ENCODE measurements around the gene NR2C2AP. TPM values are rescaled to one million over a fixed set of nuclear protein-coding genes. Genes with fewer than 3 reads are reported as not detected.

NR2C2AP gene
- total RNA-seq, 4 donors from 2014 or later = 5.0 to 11.6 (median 8.7) TPM

DNA sequence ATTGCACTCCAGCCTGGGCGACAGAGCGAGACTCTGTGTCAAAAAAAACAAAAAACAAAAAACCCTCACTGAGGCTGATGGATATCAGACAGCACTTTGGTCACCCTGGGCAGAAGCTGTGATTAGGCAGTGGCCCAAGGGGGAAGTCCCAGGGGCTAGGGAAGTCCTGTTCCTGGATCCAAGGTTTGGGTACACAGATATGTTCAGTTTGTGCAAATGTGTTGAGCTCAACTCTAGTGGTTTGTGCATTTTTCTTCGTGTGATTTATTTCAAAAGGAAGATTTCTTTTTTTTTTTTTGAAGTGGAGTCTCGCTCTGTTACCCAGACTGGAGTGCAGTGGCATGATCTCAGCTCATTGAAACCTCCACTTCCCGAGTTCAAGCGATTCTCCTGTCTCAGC is 45.4 kb downstream of the NR2C2AP start:
- no peaks in the 10 kb centered on the region for H3K27me3 ChIP-seq
- no peaks in the 10 kb centered on the region for H3K9me3 ChIP-seq
- H3K4me3 ChIP-seq = no peak overlapping the region
- DNase-seq = no peak
- no peak overlapping the region for H3K27ac ChIP-seq
- TF ChIP-seq POLR2A (IDR thresholded peaks at IDR 0.05) = no peak
- TF ChIP-seq, protein P1, sequence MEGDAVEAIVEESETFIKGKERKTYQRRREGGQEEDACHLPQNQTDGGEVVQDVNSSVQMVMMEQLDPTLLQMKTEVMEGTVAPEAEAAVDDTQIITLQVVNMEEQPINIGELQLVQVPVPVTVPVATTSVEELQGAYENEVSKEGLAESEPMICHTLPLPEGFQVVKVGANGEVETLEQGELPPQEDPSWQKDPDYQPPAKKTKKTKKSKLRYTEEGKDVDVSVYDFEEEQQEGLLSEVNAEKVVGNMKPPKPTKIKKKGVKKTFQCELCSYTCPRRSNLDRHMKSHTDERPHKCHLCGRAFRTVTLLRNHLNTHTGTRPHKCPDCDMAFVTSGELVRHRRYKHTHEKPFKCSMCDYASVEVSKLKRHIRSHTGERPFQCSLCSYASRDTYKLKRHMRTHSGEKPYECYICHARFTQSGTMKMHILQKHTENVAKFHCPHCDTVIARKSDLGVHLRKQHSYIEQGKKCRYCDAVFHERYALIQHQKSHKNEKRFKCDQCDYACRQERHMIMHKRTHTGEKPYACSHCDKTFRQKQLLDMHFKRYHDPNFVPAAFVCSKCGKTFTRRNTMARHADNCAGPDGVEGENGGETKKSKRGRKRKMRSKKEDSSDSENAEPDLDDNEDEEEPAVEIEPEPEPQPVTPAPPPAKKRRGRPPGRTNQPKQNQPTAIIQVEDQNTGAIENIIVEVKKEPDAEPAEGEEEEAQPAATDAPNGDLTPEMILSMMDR (IDR thresholded peaks at IDR 0.05) = no peak
- no peaks in the 10 kb centered on the region for H3K4me1 ChIP-seq
- H3K36me3 ChIP-seq = no peaks in the 10 kb centered on the region

DNA sequence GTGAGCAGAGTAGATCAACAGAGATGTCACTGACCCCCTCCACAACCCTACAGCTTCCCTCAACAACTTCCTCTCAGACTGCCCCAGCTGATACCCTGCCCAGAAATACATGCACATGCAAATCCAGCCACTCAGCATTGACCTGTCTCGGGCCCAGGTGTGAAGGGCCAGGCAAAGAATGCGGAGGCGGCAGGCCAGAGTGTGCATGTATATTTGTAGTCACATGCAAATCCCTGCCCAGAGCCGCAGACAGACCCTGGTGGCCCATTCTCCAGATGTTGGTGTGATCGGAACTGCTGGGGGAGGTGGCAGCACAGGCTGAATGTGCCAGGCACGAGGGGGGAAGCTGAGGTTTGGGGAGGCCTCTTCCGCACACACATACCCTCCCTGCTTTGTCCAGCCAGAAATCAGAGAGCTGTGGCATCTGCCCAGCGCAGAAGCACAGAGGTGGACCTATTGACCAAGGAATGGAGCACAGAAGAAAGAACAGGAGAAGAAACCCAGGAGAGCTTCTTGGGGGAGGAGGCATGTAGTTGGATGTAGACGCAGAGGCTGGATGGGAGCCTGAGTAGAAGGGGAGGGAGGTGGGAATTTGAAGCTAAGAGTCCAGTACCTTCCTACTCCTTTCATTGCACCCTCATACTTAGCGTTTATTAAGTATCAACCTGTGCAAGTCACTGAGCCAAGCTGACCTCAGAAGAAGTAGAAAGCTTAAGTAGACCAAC is 47.6 kb downstream of the NR2C2AP start:
- H3K36me3 ChIP-seq = no peaks in the 10 kb centered on the region
- TF ChIP-seq, protein P1 (IDR thresholded peaks at IDR 0.05) = no peak
- TF ChIP-seq POLR2A (IDR thresholded peaks at IDR 0.05) = no peak
- DNase-seq = peak in 2 of 3 donors; percentile 85
- no peak overlapping the region for H3K27ac ChIP-seq
- H3K27me3 ChIP-seq = no peaks in the 10 kb centered on the region
- peaks cover 0 to 8% (median 0%) of the 10 kb centered on the region in 4 donors for H3K4me1 ChIP-seq
- no peak overlapping the region for H3K4me3 ChIP-seq
- H3K9me3 ChIP-seq = no peaks in the 10 kb centered on the region

DNA sequence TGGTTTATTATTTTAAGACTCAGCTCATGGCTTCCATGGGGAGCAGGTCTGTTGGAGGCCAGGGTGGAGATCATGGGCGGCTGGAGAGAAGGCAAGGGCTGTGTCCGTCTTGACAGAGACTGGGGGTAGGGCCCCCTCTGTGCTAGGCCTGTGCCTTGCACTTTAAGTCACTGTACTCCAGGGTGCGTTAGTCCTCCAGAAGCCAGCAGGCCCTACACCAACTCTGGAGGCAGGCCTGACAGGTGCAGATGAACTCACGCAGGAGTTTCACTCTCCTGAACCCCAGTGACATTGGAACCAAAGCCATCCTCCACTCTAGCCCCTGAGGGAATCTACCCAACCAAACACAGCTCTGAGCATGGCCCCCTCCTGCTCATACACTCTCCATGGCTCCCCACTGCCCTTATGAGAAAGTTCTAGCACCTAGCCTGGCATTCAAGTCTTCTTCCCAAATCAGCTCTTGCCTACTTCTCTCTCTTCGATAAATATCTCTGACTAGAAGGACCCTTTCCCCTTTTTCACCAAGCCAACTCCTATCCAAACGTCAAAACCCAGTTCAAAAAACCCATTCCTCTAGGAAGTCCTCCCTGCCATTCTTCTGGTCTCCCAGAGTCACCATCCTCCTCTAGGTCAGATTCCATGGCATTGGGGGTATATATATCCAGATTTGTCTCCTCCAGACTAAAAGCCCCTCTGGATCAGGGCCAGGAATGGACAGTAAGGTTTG is 48.3 kb downstream of the NR2C2AP start:
- H3K4me1 ChIP-seq = peaks cover 0 to 8% (median 0%) of the 10 kb centered on the region in 4 donors
- no peaks in the 10 kb centered on the region for H3K9me3 ChIP-seq
- H3K36me3 ChIP-seq = no peaks in the 10 kb centered on the region
- TF ChIP-seq, protein P1 (IDR thresholded peaks at IDR 0.05) = no peak
- TF ChIP-seq POLR2A (IDR thresholded peaks at IDR 0.05) = no peak
- no peak overlapping the region for H3K4me3 ChIP-seq
- no peaks in the 10 kb centered on the region for H3K27me3 ChIP-seq
- no peak overlapping the region for H3K27ac ChIP-seq
- DNase-seq = no peak

DNA sequence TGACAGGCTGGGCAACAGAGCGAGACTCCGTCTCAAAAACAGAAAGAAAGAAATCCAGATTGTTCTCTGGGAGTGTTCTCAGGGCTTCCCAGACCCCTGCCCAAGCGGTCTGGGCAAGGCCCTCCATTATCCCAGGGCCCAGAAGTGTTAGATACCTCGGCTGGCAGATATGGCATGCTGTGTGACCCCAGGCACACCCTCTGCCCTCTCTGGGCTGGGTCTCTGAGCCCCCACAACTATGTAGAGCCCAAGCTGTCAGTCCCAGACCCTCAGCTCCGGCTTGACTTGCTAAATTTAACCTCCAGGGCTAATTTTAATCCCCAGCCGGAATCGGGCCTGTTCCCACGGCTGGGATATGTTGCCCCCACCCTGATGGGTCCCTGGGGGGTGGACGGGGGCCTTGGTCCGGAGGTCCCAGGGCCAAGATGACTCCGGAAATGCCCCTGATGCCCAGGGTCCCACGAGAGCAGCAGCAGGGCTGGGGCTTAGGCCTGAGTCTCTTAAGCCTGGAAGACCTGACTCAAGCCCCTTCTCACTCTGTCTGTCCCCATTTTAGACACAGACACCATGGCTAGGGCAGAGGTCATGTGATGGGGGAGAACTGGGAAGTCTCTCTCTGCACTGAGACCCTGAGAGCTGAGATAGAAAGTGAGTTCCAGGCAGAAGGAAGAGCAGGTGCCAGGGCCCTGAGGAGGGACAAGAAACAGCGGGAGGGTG is 50.4 kb downstream of the NR2C2AP start:
- Histone ChIP-seq H3K27me3 (no peaks in the 10 kb centered on the region), H3K36me3 (peaks cover 0 to 9% (median 0%) of the 10 kb centered on the region in 3 donors), H3K4me3 (no peak overlapping the region), H3K27ac (no peak overlapping the region), H3K9me3 (no peaks in the 10 kb centered on the region), H3K4me1 (peaks cover 0 to 8% (median 0%) of the 10 kb centered on the region in 4 donors)
- DNase-seq = no peak
- TF ChIP-seq, protein P1 (IDR thresholded peaks at IDR 0.05) = no peak
- TF ChIP-seq POLR2A (IDR thresholded peaks at IDR 0.05) = no peak

DNA sequence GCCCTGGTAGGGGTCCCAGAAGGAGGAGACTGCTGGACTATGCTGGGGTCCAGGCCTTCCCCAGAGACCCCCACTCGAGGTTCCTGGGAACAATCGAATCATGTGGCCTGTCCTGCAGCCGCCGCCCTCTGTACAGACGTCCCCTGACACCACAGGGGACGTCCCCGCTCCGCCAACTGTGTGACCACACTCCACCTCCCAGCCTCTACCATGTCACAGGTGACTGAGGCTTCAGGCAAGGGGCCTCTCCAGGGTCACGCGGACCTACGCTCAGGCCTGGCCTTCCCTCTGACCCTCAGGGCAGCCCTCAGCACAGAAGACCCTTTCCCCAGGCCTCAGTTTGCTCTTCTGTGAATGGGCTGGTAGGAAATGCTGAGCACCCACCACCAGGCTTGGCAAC is 51.8 kb downstream of the NR2C2AP start:
- peaks cover 0 to 13% (median 0%) of the 10 kb centered on the region in 3 donors for H3K36me3 ChIP-seq
- DNase-seq = peak in 2 of 3 donors; percentile 62 to 72
- TF ChIP-seq, protein P1 (IDR thresholded peaks at IDR 0.05) = no peak
- no peak for TF ChIP-seq POLR2A (IDR thresholded peaks at IDR 0.05)

More for the DNA sequence above, 51.8 kb downstream of the NR2C2AP start:
- Histone ChIP-seq H3K4me3 (no peak overlapping the region), H3K27me3 (no peaks in the 10 kb centered on the region), H3K4me1 (peaks cover 0 to 8% (median 0%) of the 10 kb centered on the region in 4 donors), H3K27ac (no peak overlapping the region), H3K9me3 (no peaks in the 10 kb centered on the region)

Small RNA genes lying within 50 kb of the gene (small RNA-seq; reads per million reads assigned to genes)
- 0 reads per million in 2 donors for gene RNU6-1028P

Other genes starting within 250 kb of the NR2C2AP start
- 100 to 1,000 TPM in 1 of 4 donors, 10 to 100 TPM in 3; 32.9 to 157 (median 75.8) TPM for gene SUGP2, start 169.9 kb downstream of the NR2C2AP start, total RNA-seq
- gene ARMC6, start 169.8 kb downstream of the NR2C2AP start, total RNA-seq = 10 to 100 TPM; 18.2 to 26.3 (median 24.5) TPM
- 10 to 100 TPM; 11.2 to 24.8 (median 13.2) TPM for gene SLC25A42, start 139.4 kb downstream of the NR2C2AP start, total RNA-seq
- 10 to 100 TPM; 15.9 to 26.4 (median 18.7) TPM for gene TMEM161A, start 64.9 kb downstream of the NR2C2AP start, total RNA-seq
- 1 to 10 TPM in 2 of 4 donors, not detected in 2; 5.0 to 7.4 TPM for gene MEF2B, start 33.2 kb downstream of the NR2C2AP start, total RNA-seq
- gene BORCS8, start 11.3 kb downstream of the NR2C2AP start, total RNA-seq = 10 to 100 TPM; 17.2 to 32.2 (median 22.1) TPM
- 10 to 100 TPM; 18.2 to 75.1 (median 51.9) TPM for gene RFXANK, start 11.2 kb downstream of the NR2C2AP start, total RNA-seq
- gene NCAN, start 8.5 kb upstream of the NR2C2AP start, total RNA-seq = not detected
- 100 to 1,000 TPM in 3 of 4 donors, 10 to 100 TPM in 1; 31.4 to 534 (median 463) TPM for gene TM6SF2, start 69.9 kb upstream of the NR2C2AP start, total RNA-seq
- 10 to 100 TPM; 49.5 to 58.6 (median 55.2) TPM for gene SUGP1, start 117.1 kb upstream of the NR2C2AP start, total RNA-seq
- 100 to 1,000 TPM in 3 of 4 donors, 10 to 100 TPM in 1; 79.3 to 160 (median 130) TPM for gene MAU2, start 117.4 kb upstream of the NR2C2AP start, total RNA-seq
- 10 to 100 TPM; 67.8 to 99.9 (median 79.8) TPM for gene GATAD2A, start 202.3 kb upstream of the NR2C2AP start, total RNA-seq

Measured in Peyer's patch (tissue), 4 donors.